Measurements from ENCODE around the gene UBE2E3. TPM values are rescaled to one million over a fixed set of nuclear protein-coding genes. Genes with fewer than 3 reads are reported as not detected.
A peak's percentile ranks its signal among the peaks of the same experiment; 100 is the strongest.

UBE2E3 gene
- total and polyA plus RNA-seq, 2 of the 13 experiments (the other 11 are each of a cell fraction or from before 2014, with no cell fraction given): 45.7 to 92.6 TPM

- no peak for TF ChIP-seq ZNF142 (CRISPR knock-in tag; IDR thresholded peaks at IDR 0.05)
- 0 out of 2 replicates have a peak, but pooled peaks have one; percentile 34 for TF ChIP-seq ERF (CRISPR knock-in tag; IDR thresholded peaks at IDR 0.05)
- peak; percentile 69 for TF ChIP-seq ZNF614 (CRISPR knock-in tag; IDR thresholded peaks at IDR 0.05; ENCODE audit: borderline replicate concordance)
- TF ChIP-seq CTCF (CRISPR knock-in tag; IDR thresholded peaks at IDR 0.05): peak; percentile 68
- no peak for TF ChIP-seq SOX13 (IDR thresholded peaks at IDR 0.05)
- peak in 1 of 2 experiments; percentile 51; a peak in 2 of 4 replicates for TF ChIP-seq SOX13 (CRISPR knock-in tag; conservative IDR thresholded peaks at IDR 0.05 in 1 of 2, IDR thresholded peaks at IDR 0.05 in 1 of 2)
- TF ChIP-seq SAP130 (CRISPR knock-in tag; IDR thresholded peaks at IDR 0.05; ENCODE audit: low read depth): peak; percentile 66
- no peak for TF ChIP-seq ZNF18 (CRISPR knock-in tag; IDR thresholded peaks at IDR 0.05; ENCODE audit: insufficient replicate concordance)
- TF ChIP-seq FOXK1 (CRISPR knock-in tag; IDR thresholded peaks at IDR 0.05; ENCODE audit: borderline replicate concordance, low read depth): 0 out of 2 replicates have a peak, but pooled peaks have one; percentile 23
- TF ChIP-seq ASH2L (IDR thresholded peaks at IDR 0.05; ENCODE audit: insufficient read length, low read depth, low read length): peak; percentile 86
- peak; percentile 67; the same call in 1 of the 2 replicates for TF ChIP-seq SOX5 (CRISPR knock-in tag; IDR thresholded peaks at IDR 0.05; ENCODE audit: borderline replicate concordance)
- TF ChIP-seq FOXA1 (IDR thresholded peaks at IDR 0.05): no peak
- 0 out of 2 replicates have a peak, but pooled peaks have one; percentile 15 for TF ChIP-seq FOXA1 (CRISPR knock-in tag; IDR thresholded peaks at IDR 0.05)
- TF ChIP-seq FOSL1 (CRISPR knock-in tag; IDR thresholded peaks at IDR 0.05; ENCODE audit: borderline replicate concordance): no peak
These were observed 3.2 kb downstream of the UBE2E3 start (continued) for GRCh38 chr2:180983468-180984242.
